ENCODE results near the gene GPR39. TPM values are rescaled to one million over a fixed set of nuclear protein-coding genes. Genes with fewer than 3 reads are reported as not detected.

The GPR39 gene
- total RNA-seq, 1 donor from 2014 or later = 0.20 TPM

GRCh38 chr2:132645722-132646539 lies 229.3 kb downstream of the GPR39 start:
- no peak overlapping the region for H3K27ac Mint-ChIP-seq (ENCODE audit: unreplicated experiment)
- no peaks in the 10 kb centered on the region for H3K9me3 Mint-ChIP-seq (ENCODE audit: low read depth)
- TF ChIP-seq, protein P1, sequence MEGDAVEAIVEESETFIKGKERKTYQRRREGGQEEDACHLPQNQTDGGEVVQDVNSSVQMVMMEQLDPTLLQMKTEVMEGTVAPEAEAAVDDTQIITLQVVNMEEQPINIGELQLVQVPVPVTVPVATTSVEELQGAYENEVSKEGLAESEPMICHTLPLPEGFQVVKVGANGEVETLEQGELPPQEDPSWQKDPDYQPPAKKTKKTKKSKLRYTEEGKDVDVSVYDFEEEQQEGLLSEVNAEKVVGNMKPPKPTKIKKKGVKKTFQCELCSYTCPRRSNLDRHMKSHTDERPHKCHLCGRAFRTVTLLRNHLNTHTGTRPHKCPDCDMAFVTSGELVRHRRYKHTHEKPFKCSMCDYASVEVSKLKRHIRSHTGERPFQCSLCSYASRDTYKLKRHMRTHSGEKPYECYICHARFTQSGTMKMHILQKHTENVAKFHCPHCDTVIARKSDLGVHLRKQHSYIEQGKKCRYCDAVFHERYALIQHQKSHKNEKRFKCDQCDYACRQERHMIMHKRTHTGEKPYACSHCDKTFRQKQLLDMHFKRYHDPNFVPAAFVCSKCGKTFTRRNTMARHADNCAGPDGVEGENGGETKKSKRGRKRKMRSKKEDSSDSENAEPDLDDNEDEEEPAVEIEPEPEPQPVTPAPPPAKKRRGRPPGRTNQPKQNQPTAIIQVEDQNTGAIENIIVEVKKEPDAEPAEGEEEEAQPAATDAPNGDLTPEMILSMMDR (IDR thresholded peaks at IDR 0.05) = no peak

GRCh38 chr2:132646540-132647108 lies 230.0 kb downstream of the GPR39 start:
- no peaks in the 10 kb centered on the region for H3K9me3 Mint-ChIP-seq (ENCODE audit: low read depth)
- H3K27ac Mint-ChIP-seq (ENCODE audit: unreplicated experiment) = no peak overlapping the region
- H3K4me3 Mint-ChIP-seq (ENCODE audit: unreplicated experiment) = no peak overlapping the region
- TF ChIP-seq, protein P1 (IDR thresholded peaks at IDR 0.05) = no peak
- no peaks in the 10 kb centered on the region for H3K36me3 Mint-ChIP-seq (ENCODE audit: low read depth)
- DNase-seq (ENCODE audit: low spot score) = no peak
- H3K4me1 Mint-ChIP-seq (ENCODE audit: low read depth) = no peaks in the 10 kb centered on the region
- H3K27me3 Mint-ChIP-seq (ENCODE audit: low read depth) = peaks cover 3% of the 10 kb centered on the region

More at GRCh38 chr2:132645722-132646539, 229.3 kb downstream of the GPR39 start:
- DNase-seq (ENCODE audit: low spot score) = no peak
- H3K4me3 Mint-ChIP-seq (ENCODE audit: unreplicated experiment) = no peak overlapping the region
- H3K4me1 Mint-ChIP-seq (ENCODE audit: low read depth) = no peaks in the 10 kb centered on the region
- H3K27me3 Mint-ChIP-seq (ENCODE audit: low read depth) = peaks cover 3% of the 10 kb centered on the region
- H3K36me3 Mint-ChIP-seq (ENCODE audit: low read depth) = no peaks in the 10 kb centered on the region

DNA sequence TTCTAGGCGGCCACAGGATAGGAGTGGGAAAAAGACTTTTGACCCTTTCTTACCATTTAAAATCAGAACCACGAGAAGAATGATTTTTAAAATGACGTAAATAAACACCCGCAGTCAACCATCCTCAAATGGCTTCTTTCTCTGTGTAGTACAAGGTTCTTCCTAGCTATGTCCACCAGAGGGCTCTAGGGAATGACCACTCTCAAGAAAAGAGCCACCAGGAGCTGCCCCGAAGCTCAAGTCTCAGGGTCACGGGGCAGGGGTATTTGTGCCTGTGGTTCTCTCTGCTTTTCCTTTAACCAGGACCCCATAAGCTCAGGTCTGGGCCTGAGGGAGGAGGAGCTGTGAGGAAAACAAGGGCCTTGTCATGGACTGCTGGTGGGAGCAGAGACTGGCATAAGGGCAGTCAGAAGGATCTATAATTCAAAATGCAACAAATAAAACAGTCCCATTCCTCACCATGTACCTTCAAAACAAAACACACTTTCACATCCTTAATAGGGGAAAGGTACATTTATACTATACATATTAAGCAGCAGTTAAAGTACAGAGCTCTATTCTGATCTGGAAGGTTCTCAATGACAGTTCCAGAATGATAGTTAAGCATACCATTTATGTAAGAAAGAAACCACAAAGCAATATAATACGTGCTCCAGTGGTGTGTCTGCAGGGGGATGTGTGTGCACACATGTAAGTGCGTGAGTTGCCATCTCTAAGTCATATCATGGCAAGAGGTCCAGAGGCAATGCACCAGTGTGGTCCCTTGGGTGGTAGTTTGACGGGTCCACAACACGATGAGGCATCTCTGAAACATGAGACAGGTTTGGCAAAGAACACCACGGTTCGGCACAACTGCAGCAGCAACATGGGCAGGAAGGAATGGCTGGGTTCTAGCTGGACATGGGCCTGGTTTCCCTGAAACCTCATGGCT lies 234.8 kb downstream of the GPR39 start:
- H3K9me3 Mint-ChIP-seq (ENCODE audit: low read depth) = no peaks in the 10 kb centered on the region
- no peak overlapping the region for H3K27ac Mint-ChIP-seq (ENCODE audit: unreplicated experiment)
- no peak for DNase-seq (ENCODE audit: low spot score)
- H3K36me3 Mint-ChIP-seq (ENCODE audit: low read depth) = no peaks in the 10 kb centered on the region
- peaks cover 8% of the 10 kb centered on the region for H3K4me1 Mint-ChIP-seq (ENCODE audit: low read depth)
- TF ChIP-seq, protein P1 (IDR thresholded peaks at IDR 0.05) = peak; percentile 94
- H3K4me3 Mint-ChIP-seq (ENCODE audit: unreplicated experiment) = no peak overlapping the region
- H3K27me3 Mint-ChIP-seq (ENCODE audit: low read depth) = peaks cover 3% of the 10 kb centered on the region

DNA sequence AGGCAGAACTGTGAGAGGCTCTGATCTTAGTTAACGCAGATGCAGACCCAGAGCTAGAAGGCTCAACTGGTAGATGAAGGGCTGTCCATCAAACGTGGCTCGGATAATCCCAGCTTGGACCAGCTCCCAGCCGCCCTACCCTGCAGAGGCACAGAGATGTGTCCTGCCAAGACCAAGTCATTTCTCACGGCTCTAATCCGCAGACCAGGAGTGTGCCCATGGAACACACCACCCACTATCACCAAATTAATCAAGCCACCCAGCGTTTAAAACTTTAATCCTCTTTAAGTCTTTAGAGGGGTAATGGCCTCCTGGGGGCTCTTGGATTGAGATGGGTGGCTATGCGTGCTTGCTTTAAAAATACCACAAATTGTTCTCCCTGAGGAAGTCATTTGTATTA lies 235.9 kb downstream of the GPR39 start:
- DNase-seq (ENCODE audit: low spot score) = no peak
- no peaks in the 10 kb centered on the region for H3K9me3 Mint-ChIP-seq (ENCODE audit: low read depth)

More for the DNA sequence above, 235.9 kb downstream of the GPR39 start:
- Mint-ChIP-seq H3K36me3 (ENCODE audit: low read depth) (no peaks in the 10 kb centered on the region), H3K27ac (ENCODE audit: unreplicated experiment) (no peak overlapping the region), H3K27me3 (ENCODE audit: low read depth) (peaks cover 3% of the 10 kb centered on the region), H3K4me1 (ENCODE audit: low read depth) (peaks cover 12% of the 10 kb centered on the region), H3K4me3 (ENCODE audit: unreplicated experiment) (no peak overlapping the region)
- TF ChIP-seq, protein P1 (IDR thresholded peaks at IDR 0.05) = no peak
